Measurements from ENCODE around the gene GNPTAB. TPM values are rescaled to one million over a fixed set of nuclear protein-coding genes. Genes with fewer than 3 reads are reported as not detected.
"Not testable (repeated sequence)": the region's sequence is repeated elsewhere in the genome, so short reads cannot be mapped to it uniquely, and the experiment has no call there.

GNPTAB gene
- total RNA-seq = 10 to 100 TPM; 19.6 to 20.2 TPM

- Mint-ChIP-seq H3K27ac (peak within 1 kb of the TSS; percentile 81), H3K4me3 (peak within 1 kb of the TSS; percentile 96), H3K27me3 (no peaks in the 10 kb centered on the region), H3K4me1 (ENCODE audit: low read depth) (peaks cover 36% of the 10 kb centered on the region), H3K36me3 (no peaks in the 10 kb centered on the region), H3K9me3 (no peaks in the 10 kb centered on the region)
- ChIA-PET POLR2A (interaction anchor here (0.7 to 2.2 kb wide), 7 partner anchors 9 to 423 kb away, joined by 3 to 8 read pairs (median 5); partner anchors contain the start of gene ARL1), CTCF (interaction anchor here (0.6 to 12.5 kb wide), 31 partner anchors 10 to 598 kb away, joined by 3 to 155 read pairs (median 5); partner anchors contain the start of genes ARL1 and CHPT1)
- peak; percentile 97 for DNase-seq
- intact Hi-C loops (cut with micrococcal nuclease) = loop anchor here (1.0 to 10.0 kb wide), 8 partner anchors 37 to 424 kb away; partner anchors contain the start of genes ARL1, CHPT1 and DRAM1
Observed at GRCh38 chr12:101830367-101831325, at the start of gene GNPTAB. Gene GNPTAB, minus strand, starts transcription at chr12:101830959. Its CDS starts 284 bp downstream, at chr12:101830675.

- CTCF ChIA-PET = no interaction called here
- no peak for DNase-seq
- H3K36me3 Mint-ChIP-seq = no peaks in the 10 kb centered on the region
- POLR2A ChIA-PET = no interaction called here
- peak overlapping the region; percentile 87 for H3K4me3 Mint-ChIP-seq
- no peaks in the 10 kb centered on the region for H3K9me3 Mint-ChIP-seq
- H3K27me3 Mint-ChIP-seq = no peaks in the 10 kb centered on the region
- peak overlapping the region; percentile 48 for H3K27ac Mint-ChIP-seq
- H3K4me1 Mint-ChIP-seq (ENCODE audit: low read depth) = peaks cover 8% of the 10 kb centered on the region
- intact Hi-C loops (cut with micrococcal nuclease) = no loop called here
Observed at GRCh38 chr12:101878243-101878821, 47.6 kb upstream of the GNPTAB start.

GRCh38 chr12:101877806-101878242 is 47.1 kb upstream of the GNPTAB start:
- peaks cover 8% of the 10 kb centered on the region for H3K4me1 Mint-ChIP-seq (ENCODE audit: low read depth)
- CTCF ChIA-PET = interaction anchor here (1.1 kb wide), 1 partner anchor 11 kb away, joined by 3 read pairs; no protein-coding TSS in a partner anchor
- DNase-seq = no peak
- intact Hi-C loops (cut with micrococcal nuclease) = loop anchor here (1.0 to 2.0 kb wide), 3 partner anchors 19 to 243 kb away; partner anchors contain the start of genes NUP37 and PARPBP
- no peaks in the 10 kb centered on the region for H3K27me3 Mint-ChIP-seq
- POLR2A ChIA-PET = interaction anchor here (1.0 kb wide), 1 partner anchor 11 kb away, joined by 3 read pairs; no protein-coding TSS in a partner anchor
- peak overlapping the region; percentile 87 for H3K4me3 Mint-ChIP-seq
- H3K36me3 Mint-ChIP-seq = no peaks in the 10 kb centered on the region
- H3K9me3 Mint-ChIP-seq = no peaks in the 10 kb centered on the region
- peak overlapping the region; percentile 48 for H3K27ac Mint-ChIP-seq

GRCh38 chr12:101876861-101877805 is 46.4 kb upstream of the GNPTAB start, which contains the start of gene DRAM1:
Gene DRAM1, plus strand, starts transcription at chr12:101877580. Its CDS starts 210 bp downstream, at chr12:101877790.
- H3K27me3 Mint-ChIP-seq = no peaks in the 10 kb centered on the region
- no peaks in the 10 kb centered on the region for H3K36me3 Mint-ChIP-seq
- H3K4me3 Mint-ChIP-seq = peak within 1 kb of the TSS; percentile 87
- peaks cover 8% of the 10 kb centered on the region for H3K4me1 Mint-ChIP-seq (ENCODE audit: low read depth)
- peak; percentile 85 for DNase-seq
- H3K27ac Mint-ChIP-seq = peak within 1 kb of the TSS; percentile 48
- intact Hi-C loops (cut with micrococcal nuclease) = loop anchor here (1.0 to 2.0 kb wide), 3 partner anchors 18 to 244 kb away; partner anchors contain the start of genes NUP37 and PARPBP
- POLR2A ChIA-PET = interaction anchor here (1.0 kb wide), 1 partner anchor 11 kb away, joined by 3 read pairs; no protein-coding TSS in a partner anchor
- CTCF ChIA-PET = interaction anchor here (1.1 kb wide), 1 partner anchor 12 kb away, joined by 3 read pairs; no protein-coding TSS in a partner anchor
- no peaks in the 10 kb centered on the region for H3K9me3 Mint-ChIP-seq

DNA sequence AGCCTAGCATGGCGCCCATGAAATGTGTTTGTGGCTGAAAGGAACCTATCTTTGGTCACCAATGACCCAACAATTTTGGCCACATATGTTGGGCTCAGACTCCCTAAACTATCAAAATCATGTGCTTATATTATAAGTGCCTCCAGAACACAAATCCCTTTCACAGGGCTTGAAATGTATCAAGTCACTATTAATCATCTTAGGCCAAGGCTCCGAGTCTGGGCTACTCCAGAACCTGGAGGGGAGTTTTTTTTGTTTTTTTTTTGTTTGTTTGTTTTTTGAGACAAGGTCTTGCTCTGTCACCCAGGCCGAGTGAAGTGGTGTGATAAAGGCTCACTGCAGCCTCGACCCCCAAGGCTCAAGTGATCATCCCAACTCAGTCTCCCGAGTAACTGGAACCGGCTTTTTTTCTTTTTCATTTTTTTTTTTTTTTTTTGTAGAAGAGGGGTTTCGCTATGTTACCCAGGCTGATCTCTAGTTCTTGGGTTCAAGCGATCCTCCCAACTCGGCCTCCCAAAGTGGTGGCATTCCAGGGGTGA is 45.6 kb upstream of the GNPTAB start:
- Mint-ChIP-seq H3K36me3 (no peaks in the 10 kb centered on the region), H3K4me3 (peak overlapping the region; percentile 87), H3K4me1 (ENCODE audit: low read depth) (peaks cover 8% of the 10 kb centered on the region), H3K27ac (no peak overlapping the region), H3K9me3 (no peaks in the 10 kb centered on the region), H3K27me3 (no peaks in the 10 kb centered on the region)
- no peak for DNase-seq
- intact Hi-C loops (cut with micrococcal nuclease) = loop anchor here (2.0 kb wide), 1 partner anchor 244 kb away; the partner anchor contains the start of genes NUP37 and PARPBP
- CTCF ChIA-PET = no interaction called here
- POLR2A ChIA-PET = no interaction called here

DNA sequence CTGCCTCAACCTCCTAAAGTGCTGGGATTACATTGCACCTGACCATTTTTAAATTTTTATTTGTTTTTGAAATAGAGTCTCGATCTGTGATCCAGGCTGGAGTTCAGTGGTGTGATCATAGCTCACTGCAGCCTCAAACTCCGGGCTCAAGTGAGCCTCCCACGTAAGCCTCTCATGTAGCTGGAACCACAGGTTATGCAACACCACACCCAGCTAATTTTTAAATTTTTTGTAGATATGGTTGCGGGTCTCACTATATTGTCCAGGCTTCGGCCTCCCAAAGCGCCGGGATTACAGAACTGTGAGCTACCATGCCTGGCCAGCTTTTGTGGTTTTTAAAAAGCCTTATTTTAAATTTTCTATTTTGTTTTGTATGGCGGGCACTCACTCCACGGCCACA is 44.4 kb upstream of the GNPTAB start:
- peaks cover 8% of the 10 kb centered on the region for H3K4me1 Mint-ChIP-seq (ENCODE audit: low read depth)

DNA sequence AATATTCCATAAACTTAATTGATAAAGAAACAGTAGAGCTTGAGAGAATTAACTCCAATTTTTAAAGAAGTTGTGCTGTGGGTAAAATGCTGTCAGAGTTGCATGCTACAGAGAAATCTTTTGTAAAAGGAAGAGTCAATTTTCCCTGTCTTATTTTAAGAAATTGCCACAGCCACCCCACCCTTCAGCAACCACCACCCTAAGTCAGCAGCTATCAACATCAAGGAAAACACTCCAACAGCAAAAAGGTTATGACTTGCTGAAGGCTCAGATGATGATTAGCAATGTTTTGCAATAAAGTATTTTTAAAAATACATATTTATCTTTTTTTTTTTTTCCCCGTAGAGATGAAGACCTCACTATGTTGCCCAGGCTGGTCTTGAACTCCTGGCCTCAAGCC is 40.2 kb upstream of the GNPTAB start:
- no peaks in the 10 kb centered on the region for H3K27me3 Mint-ChIP-seq
- intact Hi-C loops (cut with micrococcal nuclease) = no loop called here
- peaks cover 3% of the 10 kb centered on the region for H3K4me1 Mint-ChIP-seq (ENCODE audit: low read depth)
- peaks cover 4% of the 10 kb centered on the region for H3K9me3 Mint-ChIP-seq
- ChIA-PET POLR2A (no interaction called here), CTCF (no interaction called here)
- no peak for DNase-seq
- no peak overlapping the region for H3K4me3 Mint-ChIP-seq
- no peaks in the 10 kb centered on the region for H3K36me3 Mint-ChIP-seq
- H3K27ac Mint-ChIP-seq = no peak overlapping the region

More for the DNA sequence above, 44.4 kb upstream of the GNPTAB start:
- intact Hi-C loops (cut with micrococcal nuclease) = no loop called here
- H3K36me3 Mint-ChIP-seq = no peaks in the 10 kb centered on the region
- no peaks in the 10 kb centered on the region for H3K9me3 Mint-ChIP-seq
- ChIA-PET CTCF (no interaction called here), POLR2A (no interaction called here)
- H3K27me3 Mint-ChIP-seq = no peaks in the 10 kb centered on the region
- H3K4me3 Mint-ChIP-seq = no peak overlapping the region
- no peak overlapping the region for H3K27ac Mint-ChIP-seq
- DNase-seq = no peak

- H3K36me3 Mint-ChIP-seq; DNase-seq; H3K4me3 Mint-ChIP-seq; POLR2A ChIA-PET; intact Hi-C loops (cut with micrococcal nuclease); H3K4me1 Mint-ChIP-seq (ENCODE audit: low read depth); H3K27me3 Mint-ChIP-seq; H3K27ac Mint-ChIP-seq: not testable (repeated sequence)
- CTCF ChIA-PET = interaction anchor here (1.2 kb wide), 1 partner anchor 28 kb away, joined by 3 read pairs; no protein-coding TSS in a partner anchor
- peaks cover 13% of the 10 kb centered on the region for H3K9me3 Mint-ChIP-seq
Observed at GRCh38 chr12:101867619-101868018, 36.9 kb upstream of the GNPTAB start.

DNA sequence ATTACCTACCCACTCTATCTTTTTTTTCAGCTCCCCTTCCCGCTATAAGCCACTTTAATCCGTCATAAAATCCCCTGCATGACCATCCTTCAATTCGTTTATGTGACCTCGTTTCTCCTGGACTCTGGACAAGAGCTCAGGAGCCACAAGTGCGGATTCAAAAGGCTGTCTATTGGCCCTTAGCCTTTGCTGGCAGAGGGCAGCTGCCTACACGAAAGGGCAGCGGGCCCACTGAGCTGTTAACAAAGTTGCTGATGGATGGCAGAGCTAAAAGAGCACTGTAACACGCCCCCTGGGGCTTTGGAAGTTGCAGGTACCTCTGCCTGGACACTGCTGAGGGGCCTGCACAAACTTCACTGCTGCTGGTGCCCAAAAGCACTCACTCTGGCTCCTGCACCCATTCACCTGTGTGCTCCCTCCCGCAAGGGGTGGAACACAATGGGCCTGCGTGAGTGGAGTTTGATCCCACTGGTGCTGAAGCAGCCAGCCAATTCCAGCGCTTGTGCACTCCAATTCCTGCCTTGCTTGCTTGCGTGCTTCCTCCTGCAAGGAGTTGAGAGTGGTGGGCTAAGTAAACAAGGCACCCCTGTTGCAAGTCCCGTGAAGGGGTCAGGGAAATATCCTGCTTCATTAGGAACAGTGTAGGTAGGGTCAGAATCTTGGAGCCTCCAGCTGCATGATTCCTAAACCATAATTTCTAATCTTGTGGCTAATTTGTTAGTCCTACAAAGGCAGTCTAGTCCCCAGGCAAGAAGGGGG is 36.0 kb upstream of the GNPTAB start:
- H3K27me3 Mint-ChIP-seq = peaks cover 4% of the 10 kb centered on the region
- H3K36me3 Mint-ChIP-seq = peaks cover 4% of the 10 kb centered on the region
- POLR2A ChIA-PET = interaction anchor here (0.7 kb wide), 1 partner anchor 11 kb away, joined by 3 read pairs; the partner anchor contains the start of gene DRAM1
- H3K27ac Mint-ChIP-seq = no peak overlapping the region
- CTCF ChIA-PET = interaction anchor here (2.0 kb wide), 1 partner anchor 26 kb away, joined by 8 read pairs; no protein-coding TSS in a partner anchor
- H3K9me3 Mint-ChIP-seq = peaks cover 13% of the 10 kb centered on the region
- no peak for DNase-seq
- intact Hi-C loops (cut with micrococcal nuclease) = no loop called here
- H3K4me3 Mint-ChIP-seq = no peak overlapping the region
- H3K4me1 Mint-ChIP-seq (ENCODE audit: low read depth) = peaks cover 7% of the 10 kb centered on the region

DNA sequence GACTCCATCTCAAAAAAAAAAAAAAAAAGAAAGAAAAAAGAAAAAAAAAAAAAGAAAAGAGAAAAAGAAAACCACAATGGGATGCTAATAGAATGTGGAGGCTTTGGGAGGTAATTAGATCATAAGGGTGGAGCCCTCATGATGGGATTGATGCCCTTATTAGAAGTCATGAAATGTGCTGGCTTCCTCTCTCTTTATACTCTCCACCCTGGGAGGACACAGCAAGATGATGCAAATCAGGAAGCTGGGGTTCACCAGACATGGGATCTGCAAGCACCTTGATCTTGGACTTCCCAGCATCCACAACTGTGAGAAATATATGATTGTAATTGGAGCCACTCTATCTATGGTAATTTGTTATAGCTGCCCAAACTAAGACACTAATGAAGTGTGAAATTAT is 33.2 kb upstream of the GNPTAB start:
- POLR2A ChIA-PET = no interaction called here

More for the DNA sequence above, 33.2 kb upstream of the GNPTAB start:
- peaks cover 4% of the 10 kb centered on the region for H3K27me3 Mint-ChIP-seq
- peaks cover 28% of the 10 kb centered on the region for H3K4me1 Mint-ChIP-seq (ENCODE audit: low read depth)
- intact Hi-C loops (cut with micrococcal nuclease) = no loop called here
- peaks cover 11% of the 10 kb centered on the region for H3K9me3 Mint-ChIP-seq
- no peak overlapping the region for H3K27ac Mint-ChIP-seq
- CTCF ChIA-PET = interaction anchor here (0.5 to 1.2 kb wide), 2 partner anchors 25 to 65 kb away, joined by 3 read pairs; no protein-coding TSS in a partner anchor
- no peak overlapping the region for H3K4me3 Mint-ChIP-seq
- peaks cover 4% of the 10 kb centered on the region for H3K36me3 Mint-ChIP-seq
- DNase-seq = no peak

Measured in activated CD4-positive, alpha-beta memory T cell treated with anti-CD3 and anti-CD28 coated beads for 36 hours (primary cell).